Daoy (cell line): Measurements from ENCODE around the gene LTA. TPM values are rescaled to one million over a fixed set of nuclear protein-coding genes. Genes with fewer than 3 reads are reported as not detected.
"Not testable (repeated sequence)": the region's sequence is repeated elsewhere in the genome, so short reads cannot be mapped to it uniquely, and the experiment has no call there.

Experiments
- DNase-seq: peaks from one replicate; pipeline ENCODE4 v3.0.0-alpha.2; 2015; ENCODE audit warnings: low read depth
- total RNA-seq: library from RNA; depleted of rRNA; stranded (reverse); fragments of >200 nt; shearing (Covaris generic); gene quantifications from 2 replicates; pipeline ENCODE4 v1.2.3, GENCODE V29; 2014

LTA gene
- total RNA-seq, 1 experiment from 2014 or later = 0.11 TPM

- no peak for DNase-seq
These were observed 14.7 kb downstream of the LTA start for GRCh38 chr6:31586599-31587281.

DNA sequence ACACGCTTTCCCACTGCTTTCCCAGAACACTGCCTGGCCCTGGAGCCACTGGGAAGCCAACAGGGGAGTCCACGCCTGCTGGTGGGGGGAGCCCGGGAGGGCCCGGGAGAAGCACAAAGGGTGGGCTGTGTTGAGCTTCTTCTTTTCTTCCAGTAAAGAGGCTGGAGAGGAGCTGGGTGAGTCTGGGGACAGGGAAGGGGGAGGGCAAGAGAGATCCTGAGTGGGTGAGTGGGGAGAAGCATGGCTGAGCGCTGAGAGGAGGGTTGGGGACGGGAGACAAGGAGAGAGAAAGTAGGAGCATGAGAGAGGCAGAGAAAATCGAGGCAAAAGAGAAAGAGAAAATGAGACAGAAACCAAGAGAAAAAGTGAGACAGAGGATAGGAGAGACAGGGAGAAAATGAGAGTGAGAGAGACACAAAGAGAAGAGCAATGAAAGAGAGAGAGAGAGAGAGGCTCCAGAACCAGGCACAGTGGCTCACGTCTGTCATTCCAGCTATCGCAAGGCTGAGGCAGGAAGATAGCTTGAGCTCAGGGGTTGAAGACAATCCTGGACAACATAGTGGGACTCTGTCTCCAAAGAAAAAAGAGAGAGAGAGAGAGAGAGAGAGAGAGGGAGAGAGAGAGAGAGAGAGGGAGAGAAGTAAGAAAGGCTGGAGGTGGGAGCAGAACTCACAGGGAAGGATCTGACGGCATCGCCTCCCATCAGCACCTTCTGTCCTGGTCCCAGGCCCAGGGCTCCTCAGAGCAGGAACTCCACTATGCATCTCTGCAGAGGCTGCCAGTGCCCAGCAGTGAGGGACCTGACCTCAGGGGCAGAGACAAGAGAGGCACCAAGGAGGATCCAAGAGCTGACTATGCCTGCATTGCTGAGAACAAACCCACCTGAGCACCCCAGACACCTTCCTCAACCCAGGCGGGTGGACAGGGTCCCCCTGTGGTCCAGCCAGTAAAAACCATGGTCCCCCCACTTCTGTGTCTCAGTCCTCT is 16.0 kb downstream of the LTA start:
- no peak for DNase-seq

DNA sequence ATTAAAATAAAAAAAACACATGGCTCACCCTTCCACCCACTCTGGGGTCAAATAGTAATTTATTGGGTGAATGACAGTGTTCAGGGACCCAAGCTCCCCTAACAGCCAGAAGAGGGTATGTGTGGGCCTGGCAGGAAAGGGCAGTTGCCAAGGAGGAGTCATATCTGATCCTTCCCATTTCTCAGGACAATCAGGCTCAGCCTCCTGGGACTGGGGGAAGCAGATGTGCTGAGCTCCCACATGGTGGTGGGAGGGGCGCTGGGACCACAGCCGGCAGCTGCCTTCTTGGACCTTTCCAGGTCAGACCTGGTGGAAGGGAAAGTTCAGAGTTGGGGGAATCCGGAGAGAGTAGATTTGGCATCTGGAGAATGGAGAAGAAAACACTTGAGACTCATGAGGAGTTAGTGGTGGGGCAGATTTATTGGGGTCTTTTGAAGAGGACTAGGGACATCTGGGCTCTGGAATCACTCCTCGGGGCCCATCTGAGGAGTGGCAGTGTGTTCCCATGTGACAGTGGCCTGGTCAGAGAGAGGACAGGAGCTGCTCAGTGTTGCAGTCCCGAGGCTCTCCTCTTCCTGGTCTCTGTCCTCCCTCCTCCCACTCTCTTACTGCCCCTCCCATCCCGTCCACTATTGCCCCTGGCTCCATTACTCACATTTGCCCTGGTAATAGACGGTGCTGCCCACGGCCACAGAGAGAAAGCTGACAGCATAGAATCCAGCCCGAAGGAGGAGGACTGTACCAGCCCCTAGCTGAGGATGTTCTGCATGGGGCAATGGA is 17.0 kb downstream of the LTA start:
- DNase-seq = no peak

GRCh38 chr6:31590691-31591090 is 18.6 kb downstream of the LTA start:
- not testable (repeated sequence) for DNase-seq

DNA sequence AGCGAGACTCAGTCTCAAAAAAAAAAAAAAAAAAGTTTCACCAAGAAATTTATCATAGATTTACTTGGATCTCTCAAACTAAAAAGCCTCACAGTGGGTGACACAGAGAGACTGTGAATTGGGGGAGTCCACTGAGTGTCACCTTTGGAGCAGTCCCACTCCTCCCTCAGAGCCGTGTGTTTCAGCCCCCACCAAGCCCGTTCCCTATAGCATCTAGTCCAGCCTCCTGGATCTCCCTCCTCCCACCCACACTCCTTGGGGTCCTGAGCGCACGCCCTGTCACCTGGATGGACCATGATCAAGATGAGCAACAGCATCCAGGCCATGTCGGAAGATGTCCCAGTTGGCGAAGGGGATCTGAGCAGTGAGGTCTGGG is 20.3 kb downstream of the LTA start:
- DNase-seq = no peak

DNA sequence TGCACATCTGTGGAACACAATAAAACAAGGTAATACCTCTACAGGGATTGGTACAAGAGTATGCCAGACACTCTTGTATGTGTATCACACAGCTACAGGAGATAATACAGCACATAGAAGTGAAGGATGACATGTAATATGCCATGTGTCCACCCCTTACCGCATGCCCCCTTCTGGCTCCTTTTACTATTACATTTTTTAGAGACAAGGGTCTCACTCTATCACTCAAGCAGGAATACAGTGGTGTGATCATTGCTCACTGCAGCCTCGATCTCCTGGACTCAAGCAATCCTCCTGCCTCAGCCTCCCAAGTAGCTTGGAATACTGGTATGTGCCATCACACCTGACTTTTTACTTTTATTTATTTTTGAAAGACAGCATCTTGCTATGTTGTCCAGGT is 24.9 kb downstream of the LTA start:
- DNase-seq = peak; percentile 40

GRCh38 chr6:31607317-31607716 is 35.2 kb downstream of the LTA start:
- no peak for DNase-seq

- no peak for DNase-seq
These were observed 37.7 kb downstream of the LTA start for GRCh38 chr6:31609519-31610406.

GRCh38 chr6:31610968-31611367 is 38.9 kb downstream of the LTA start:
- DNase-seq = no peak

DNA sequence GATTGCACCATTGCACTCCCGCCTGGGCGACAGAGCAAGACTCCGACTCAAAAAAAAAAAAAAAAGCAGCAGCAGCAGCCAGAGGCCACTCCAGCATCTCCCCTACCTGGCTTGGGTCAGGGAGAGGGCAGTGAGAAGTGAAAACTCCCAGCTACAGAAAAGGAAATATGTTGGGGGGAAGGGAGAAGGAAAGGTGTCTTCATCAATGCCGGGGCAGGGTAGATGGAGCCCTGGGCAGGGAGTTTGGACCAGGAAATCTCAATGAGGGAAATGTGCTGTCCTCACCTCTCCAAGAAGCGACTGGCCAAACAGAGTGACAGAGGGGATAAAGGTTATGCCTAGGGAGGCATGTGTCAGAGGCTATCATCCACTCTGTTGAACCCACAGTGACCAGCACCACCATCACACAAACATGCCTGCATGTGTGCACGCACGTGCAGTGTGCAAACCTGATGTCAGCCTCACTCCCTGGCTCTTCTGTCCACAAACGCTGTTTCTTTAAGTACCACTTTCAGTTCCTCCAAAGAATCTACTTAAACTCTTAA is 42.1 kb downstream of the LTA start:
- DNase-seq = no peak

- DNase-seq = no peak
These were observed 42.8 kb downstream of the LTA start, which contains the start of gene AIF1 for GRCh38 chr6:31614684-31615578. Gene AIF1, plus strand, starts transcription at chr6:31615234. Its CDS starts 96 bp downstream, at chr6:31615330.

DNA sequence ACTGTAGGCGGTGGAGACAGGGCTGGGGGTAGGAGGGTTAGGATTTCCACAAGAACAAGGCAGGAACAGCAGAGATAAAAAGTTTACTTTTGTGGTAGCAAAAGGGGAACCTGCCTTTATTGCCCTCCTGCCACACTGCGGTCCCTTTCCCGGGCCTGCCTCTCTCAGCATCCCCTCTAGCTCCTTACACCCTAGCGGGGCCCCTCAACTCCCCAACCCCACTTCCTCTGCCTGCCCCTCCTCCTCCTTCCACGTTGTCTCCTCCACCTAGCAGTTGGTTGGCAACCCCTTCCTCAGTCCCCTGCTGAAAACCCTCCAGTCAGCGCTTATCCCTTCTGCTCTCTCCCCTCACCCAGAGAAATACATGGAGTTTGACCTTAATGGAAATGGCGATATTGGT is 43.7 kb downstream of the LTA start:
- no peak for DNase-seq

- no peak for DNase-seq
These were observed 44.9 kb downstream of the LTA start for GRCh38 chr6:31617010-31617409.

DNA sequence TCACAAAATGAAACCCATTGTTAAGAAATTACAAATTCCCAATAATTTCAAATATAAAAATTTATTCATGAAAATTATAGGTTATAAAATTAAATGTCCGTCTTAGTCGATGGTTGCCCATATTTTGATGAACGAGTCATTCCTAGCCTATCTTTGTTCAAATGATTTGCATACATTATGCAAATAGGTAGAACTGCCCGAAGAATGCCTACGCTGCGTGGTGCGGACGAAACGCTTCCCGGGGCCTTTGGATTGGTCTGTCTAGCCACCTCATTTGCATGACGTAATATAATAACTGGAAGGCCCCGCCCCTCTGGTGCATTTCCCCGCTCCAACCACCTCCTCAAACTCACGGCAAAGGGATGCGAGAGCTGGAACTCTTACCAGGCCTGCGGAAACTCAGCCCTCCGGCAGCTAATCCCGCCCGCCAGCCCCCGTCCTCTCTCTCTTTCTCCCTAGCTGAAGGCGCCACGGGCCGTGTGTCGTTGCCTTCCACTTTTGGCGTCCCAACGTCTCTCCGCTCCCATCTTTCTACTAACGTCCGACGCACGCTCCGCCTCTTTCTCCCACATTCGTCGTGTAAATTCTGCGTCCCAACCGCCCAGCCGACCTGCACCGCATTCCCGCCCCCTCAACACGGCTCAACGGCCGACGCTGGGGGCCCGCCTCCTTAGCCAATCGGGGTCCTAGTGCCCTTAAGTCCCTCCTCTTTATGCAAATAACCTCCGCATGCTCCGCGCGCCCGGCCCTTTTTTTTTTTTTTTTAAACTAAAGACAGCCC is 47.9 kb downstream of the LTA start:
- DNase-seq = peak; percentile 100

GRCh38 chr6:31620586-31621319 is 48.7 kb downstream of the LTA start, which contains the start of gene PRRC2A:
Gene PRRC2A, plus strand, starts transcription at chr6:31620715. Its CDS starts 2,075 bp downstream, at chr6:31622790.
- no peak for DNase-seq

- no peak for DNase-seq
These were observed 49.3 kb downstream of the LTA start for GRCh38 chr6:31621320-31621939.

DNA sequence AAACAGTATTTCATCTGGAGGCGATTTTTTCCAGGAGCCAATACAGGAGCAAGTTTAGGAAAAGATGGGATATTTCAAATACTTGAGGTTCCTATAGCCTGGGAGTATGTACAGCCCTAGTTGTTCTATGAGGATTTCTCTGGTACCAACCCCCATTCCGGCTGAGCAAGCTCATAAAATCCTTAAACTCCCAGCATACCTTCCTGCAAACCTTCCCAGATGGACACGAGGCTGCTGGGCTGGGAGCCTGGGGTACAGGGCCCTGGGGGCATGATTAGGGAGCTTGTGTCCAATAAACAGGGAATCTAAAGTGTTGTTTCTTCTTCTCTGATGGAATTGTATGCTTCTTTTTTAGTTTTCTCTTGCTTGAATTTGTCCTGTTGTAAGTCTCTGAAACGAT is 49.9 kb downstream of the LTA start:
- no peak for DNase-seq

DNA sequence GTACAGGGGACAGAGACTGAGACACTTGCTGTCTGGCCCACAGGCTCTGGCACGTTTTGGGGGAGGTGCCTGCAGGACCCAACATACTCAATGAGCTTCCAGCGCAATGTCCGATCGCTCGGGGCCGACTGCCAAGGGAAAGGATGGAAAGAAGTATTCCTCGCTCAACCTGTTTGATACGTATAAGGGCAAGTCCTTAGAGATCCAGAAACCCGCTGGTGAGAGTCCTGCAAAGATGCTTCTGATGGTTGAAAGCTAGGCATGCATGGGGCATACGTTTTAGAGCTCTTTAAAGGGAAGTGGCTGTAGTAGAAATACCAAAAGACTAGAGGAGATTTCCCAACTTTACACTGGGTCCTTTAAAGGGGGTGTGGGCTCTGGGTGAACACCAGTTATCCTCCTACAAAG is 50.6 kb downstream of the LTA start:
- DNase-seq = no peak
